Nephron progenitor cell (in vitro differentiated cells): Measurements from ENCODE around the gene RAB11FIP3.

Source experiments
- DNase-seq: peaks from one replicate; pipeline ENCODE4 v3.0.0; 2021
- H3K27ac Mint-ChIP-seq: 2 replicates; pipeline ENCODE4 v1.8.0; 2021; ENCODE audit warnings: mild to moderate bottlenecking, moderate library complexity, mixed read lengths
- H3K27me3 Mint-ChIP-seq: 2 replicates; pipeline ENCODE4 v1.8.0; 2021; ENCODE audit warnings: mild to moderate bottlenecking, low read depth, mixed read lengths; ENCODE audit not compliant: poor library complexity
- H3K36me3 Mint-ChIP-seq: 2 replicates; pipeline ENCODE4 v1.8.0; 2021; ENCODE audit warnings: low read depth, mixed read lengths
- H3K4me1 Mint-ChIP-seq: 2 replicates; pipeline ENCODE4 v1.8.0; 2021; ENCODE audit warnings: mixed read lengths
- H3K4me3 Mint-ChIP-seq: 2 replicates; pipeline ENCODE4 v1.8.0; 2021; ENCODE audit warnings: mild to moderate bottlenecking, moderate library complexity, mixed read lengths
- H3K9me3 Mint-ChIP-seq: 2 replicates; pipeline ENCODE4 v1.8.0; 2021; ENCODE audit warnings: mild to moderate bottlenecking, moderate library complexity, mixed read lengths
- CTCF ChIP-seq: fragments of 200-600 bp; sonication (generic); IDR thresholded peaks from 2 replicates; pipeline ENCODE4 v1.5.0; 2021; ENCODE audit warnings: antibody characterized with exemption

RAB11FIP3 gene

GRCh38 chr16:554640-555365 is 129.4 kb downstream of the RAB11FIP3 start:
- H3K9me3 Mint-ChIP-seq: no peaks in the 10 kb centered on the region
- H3K4me3 Mint-ChIP-seq: peak overlapping the region; percentile 63
- peaks cover 15% of the 10 kb centered on the region for H3K4me1 Mint-ChIP-seq
- peaks cover 25% of the 10 kb centered on the region for H3K27me3 Mint-ChIP-seq
- peaks cover 4% of the 10 kb centered on the region for H3K36me3 Mint-ChIP-seq
- no peak for TF ChIP-seq CTCF
- DNase-seq: peak; percentile 50
- H3K27ac Mint-ChIP-seq: no peak overlapping the region

- no peak overlapping the region for H3K4me3 Mint-ChIP-seq
- DNase-seq: peak; percentile 35
- TF ChIP-seq CTCF: no peak
- peaks cover 15% of the 10 kb centered on the region for H3K4me1 Mint-ChIP-seq
- no peaks in the 10 kb centered on the region for H3K9me3 Mint-ChIP-seq
- peaks cover 25% of the 10 kb centered on the region for H3K27me3 Mint-ChIP-seq
- no peak overlapping the region for H3K27ac Mint-ChIP-seq
- peaks cover 4% of the 10 kb centered on the region for H3K36me3 Mint-ChIP-seq
Measured at GRCh38 chr16:555528-556473, 130.4 kb downstream of the RAB11FIP3 start.

GRCh38 chr16:556474-557173 is 131.2 kb downstream of the RAB11FIP3 start:
- DNase-seq: no peak
- no peak for TF ChIP-seq CTCF
- peaks cover 15% of the 10 kb centered on the region for H3K4me1 Mint-ChIP-seq
- peaks cover 4% of the 10 kb centered on the region for H3K36me3 Mint-ChIP-seq
- no peaks in the 10 kb centered on the region for H3K9me3 Mint-ChIP-seq
- peaks cover 28% of the 10 kb centered on the region for H3K27me3 Mint-ChIP-seq
- H3K27ac Mint-ChIP-seq: no peak overlapping the region
- no peak overlapping the region for H3K4me3 Mint-ChIP-seq

GRCh38 chr16:557463-558297 is 132.2 kb downstream of the RAB11FIP3 start:
- peaks cover 20% of the 10 kb centered on the region for H3K4me1 Mint-ChIP-seq

More at GRCh38 chr16:557463-558297, 132.2 kb downstream of the RAB11FIP3 start:
- H3K27me3 Mint-ChIP-seq: peaks cover 37% of the 10 kb centered on the region
- DNase-seq: no peak
- no peak overlapping the region for H3K27ac Mint-ChIP-seq
- no peak overlapping the region for H3K4me3 Mint-ChIP-seq
- peaks cover 4% of the 10 kb centered on the region for H3K36me3 Mint-ChIP-seq
- TF ChIP-seq CTCF: no peak
- H3K9me3 Mint-ChIP-seq: no peaks in the 10 kb centered on the region
